Endothelial cell of umbilical vein (primary cell): ENCODE measurements around the gene NEDD4L. TPM values are rescaled to one million over a fixed set of nuclear protein-coding genes. Genes with fewer than 3 reads are reported as not detected.

Experiments used
- BruUV-seq: library from RNA; stranded (reverse); fragments of 400-500 nt; replicated peaks from 2 replicates; lab custom pipeline; 2021; lab: Mats Ljungman, UMichigan
- CTCF ChIA-PET: fragments of 300-600, 350-600 bp; sonication (Branson Sonifier 250); formaldehyde crosslinking; loops from one replicate; lab custom pipeline; 2021; ENCODE audit warnings: antibody characterized with exemption, inconsistent platforms; lab: Charles Lee
- POLR2A ChIA-PET: fragments of 300-600, 350-600 bp; sonication (Branson Sonifier 250); formaldehyde crosslinking; loops from one replicate; lab custom pipeline; 2021; ENCODE audit warnings: antibody characterized with exemption, inconsistent platforms; lab: Charles Lee
- DNase-seq: peaks from one replicate; pipeline ENCODE4 v3.0.0-alpha.2; 2011; ENCODE audit warnings: low read depth, low spot score
- FAIRE-seq: peaks from 2 replicates; lab custom pipeline; 2011; peaks lifted over from hg19 to GRCh38; lab: Jason Lieb, UNC
- H2AFZ ChIP-seq: 2 replicates; pipeline ENCODE4 v1.6.0; 2012; ENCODE audit warnings: low read depth, low read length, control low read depth, inconsistent platforms
- H3K27ac ChIP-seq: 2 replicates; pipeline ENCODE4 v1.5.1; 2011; ENCODE audit warnings: low read depth, mild to moderate bottlenecking, control low read depth, low read length, moderate library complexity; ENCODE audit not compliant: insufficient read depth
- H3K27me3 ChIP-seq, 2 experiments: 2 replicates each; pipeline versions ENCODE4 v1.6.0 to v1.6.1; 2011; ENCODE audit warnings: low read length in 2 of 2, mixed read lengths in 1 of 2; ENCODE audit not compliant: control insufficient read depth in 2 of 2, insufficient read depth in 2 of 2
- H3K36me3 ChIP-seq, 2 experiments: 2 replicates in 1 of 2; 3 replicates in 1 of 2; pipeline ENCODE4 v1.5.1; 2011; ENCODE audit warnings: low read length in 2 of 2, mild to moderate bottlenecking in 1 of 2, moderate library complexity in 1 of 2; ENCODE audit not compliant: control insufficient read depth in 2 of 2, insufficient read depth in 2 of 2; ENCODE audit errors: extremely low read depth in 1 of 2
- H3K4me1 ChIP-seq: 3 replicates; pipeline ENCODE4 v1.5.1; 2011; ENCODE audit warnings: mild to moderate bottlenecking, low read length; ENCODE audit not compliant: control insufficient read depth, insufficient read depth; ENCODE audit errors: extremely low read depth
- H3K4me2 ChIP-seq: 2 replicates; pipeline ENCODE4 v1.6.1; 2011; ENCODE audit warnings: low read length, control low read depth, mixed read lengths; ENCODE audit not compliant: insufficient read depth
- H3K4me3 ChIP-seq, 3 experiments: fragments of 200-600 bp in 1 of 3; sonication (generic), shearing (Covaris generic) in 1 of 3; replicated peaks in 1 of 3; 2 replicates each; pipeline ENCODE4 v1.5.1; 2011 to 2016; ENCODE audit warnings: control low read depth in 3 of 3, low read length in 3 of 3, mild to moderate bottlenecking in 2 of 3, inconsistent platforms in 1 of 3, low read depth in 1 of 3, moderate library complexity in 1 of 3; ENCODE audit not compliant: insufficient read depth in 1 of 3
- H3K79me2 ChIP-seq: 2 replicates; pipeline ENCODE4 v1.6.0; 2012; ENCODE audit warnings: low read length, inconsistent platforms; ENCODE audit not compliant: control insufficient read depth, insufficient read depth
- H3K9ac ChIP-seq: replicated peaks from 2 replicates; pipeline ENCODE3; 2011; ENCODE audit warnings: low read length, control low read depth; ENCODE audit not compliant: insufficient read depth; ENCODE audit errors: extremely low read depth
- H3K9me1 ChIP-seq: replicated peaks from 3 replicates; pipeline ENCODE4 v1.6.0; 2011; ENCODE audit warnings: mild to moderate bottlenecking, low read length; ENCODE audit not compliant: control insufficient read depth, insufficient read depth; ENCODE audit errors: extremely low read depth
- H3K9me3 ChIP-seq: replicated peaks from 2 replicates; pipeline ENCODE4 v1.5.1; 2012; ENCODE audit warnings: low read length, inconsistent platforms; ENCODE audit not compliant: control insufficient read depth, insufficient read depth
- H4K20me1 ChIP-seq: replicated peaks from 2 replicates; pipeline ENCODE3; 2011; ENCODE audit warnings: mild to moderate bottlenecking, low read length; ENCODE audit not compliant: control insufficient read depth, insufficient read depth; ENCODE audit errors: extremely low read depth
- CTCF ChIP-seq, 2 donors: IDR thresholded peaks; 1 replicate in 1 of 2; 2 replicates in 1 of 2; pipeline ENCODE4 v1.5.1; 2011; ENCODE audit warnings: low read length in 2 of 2, mild to moderate bottlenecking in 2 of 2, moderate library complexity in 2 of 2, control low read depth in 1 of 2, inconsistent platforms in 1 of 2, low read depth in 1 of 2; ENCODE audit not compliant: insufficient read depth in 1 of 2; ENCODE audit errors: extremely low read depth in 1 of 2
- EZH2 ChIP-seq: IDR thresholded peaks from 2 replicates; pipeline ENCODE4 v1.6.1; 2012; ENCODE audit warnings: borderline replicate concordance, low read depth, mild to moderate bottlenecking, moderate library complexity, low read length, inconsistent platforms; ENCODE audit not compliant: severe bottlenecking
- FOS ChIP-seq: IDR thresholded peaks from 2 replicates; pipeline ENCODE4 v1.6.1; 2011; ENCODE audit warnings: mild to moderate bottlenecking, low read length, moderate library complexity, borderline replicate concordance; ENCODE audit not compliant: insufficient read depth
- MYC ChIP-seq: IDR thresholded peaks from one replicate; pipeline ENCODE4 v1.6.1; 2011; ENCODE audit warnings: mild to moderate bottlenecking, low read depth, low read length
- POLR2AphosphoS5 ChIP-seq: IDR thresholded peaks from 2 replicates; pipeline ENCODE4 v1.6.1; 2012; ENCODE audit warnings: low read depth, mild to moderate bottlenecking, control low read depth, low read length, moderate library complexity; ENCODE audit not compliant: insufficient read depth
- dilution Hi-C: fragments of 300-500 bp; cut with MboI; formaldehyde crosslinking; loops from one replicate; pipeline ENCODE4 v1.15.0; 2019; ENCODE audit warnings: low sequenced_read_pairs; ENCODE audit not compliant: extremely low pct_ligation_motif_present
- intact Hi-C: fragments of 100-400 bp; cut with micrococcal nuclease; formaldehyde crosslinking; loops from one replicate; pipeline ENCODE4 v1.10.0; 2022
- polyA plus RNA-seq, 4 experiments: library from polyadenylated mRNA; depleted of rRNA in 3 of 4; stranded (reverse) in 3 of 4; unstranded in 1 of 4; fragments of >200 nt; gene quantifications; 2 replicates each; pipeline versions ENCODE4 v1.2.1 to v1.2.3, GENCODE V29; 2011 to 2012; ENCODE audit warnings: missing spikeins in 1 of 4
- total RNA-seq: library from RNA; stranded (reverse); gene quantifications from 2 replicates; pipeline ENCODE4 v1.2.3, GENCODE V29; 2021
- TF ChIP-seq, protein P1 (sequence below): IDR thresholded peaks from 2 replicates; pipeline ENCODE4 v1.6.1; 2011; ENCODE audit not compliant: insufficient read depth, insufficient read length

NEDD4L gene
- total and polyA plus RNA-seq, 2 donors (not counting 3 experiments of a cell fraction or from before 2014, with no cell fraction given): 20.5 to 78.9 TPM

GRCh38 chr18:58021504-58021903 lies 22.5 kb upstream of the NEDD4L start:
- Histone ChIP-seq H3K4me3 (no peak overlapping the region), H3K9me1 (no peaks in the 10 kb centered on the region), H2AFZ (no peak overlapping the region), H3K27me3 (peaks cover 5 to 7% of the 10 kb centered on the region in 2 experiments), H3K4me1 (no peaks in the 10 kb centered on the region), H4K20me1 (no peaks in the 10 kb centered on the region), H3K4me2 (no peak overlapping the region), H3K79me2 (no peaks in the 10 kb centered on the region), H3K9me3 (no peaks in the 10 kb centered on the region), H3K9ac (no peak overlapping the region), H3K27ac (no peak overlapping the region), H3K36me3 (no peaks in the 10 kb centered on the region)
- no TSS peak for BruUV-seq
- TF ChIP-seq, protein P1, sequence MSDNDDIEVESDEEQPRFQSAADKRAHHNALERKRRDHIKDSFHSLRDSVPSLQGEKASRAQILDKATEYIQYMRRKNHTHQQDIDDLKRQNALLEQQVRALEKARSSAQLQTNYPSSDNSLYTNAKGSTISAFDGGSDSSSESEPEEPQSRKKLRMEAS: no peak
- TF ChIP-seq CTCF (IDR thresholded peaks at IDR 0.05; ENCODE audit: extremely low read depth in 1 of 2, insufficient read depth in 1 of 2, low read depth in 1 of 2, low read length in 2 of 2) (no peak), POLR2AphosphoS5 (no peak), EZH2 (no peak), FOS (no peak)
- CTCF ChIA-PET: interaction anchor here (1.4 kb wide), 1 partner anchor 31 kb away, joined by 3 read pairs; no protein-coding TSS in a partner anchor
- FAIRE-seq (no peak), DNase-seq (no peak)
- POLR2A ChIA-PET: no interaction called here
- dilution Hi-C loops: no loop called here
- intact Hi-C loops: no loop called here

DNA sequence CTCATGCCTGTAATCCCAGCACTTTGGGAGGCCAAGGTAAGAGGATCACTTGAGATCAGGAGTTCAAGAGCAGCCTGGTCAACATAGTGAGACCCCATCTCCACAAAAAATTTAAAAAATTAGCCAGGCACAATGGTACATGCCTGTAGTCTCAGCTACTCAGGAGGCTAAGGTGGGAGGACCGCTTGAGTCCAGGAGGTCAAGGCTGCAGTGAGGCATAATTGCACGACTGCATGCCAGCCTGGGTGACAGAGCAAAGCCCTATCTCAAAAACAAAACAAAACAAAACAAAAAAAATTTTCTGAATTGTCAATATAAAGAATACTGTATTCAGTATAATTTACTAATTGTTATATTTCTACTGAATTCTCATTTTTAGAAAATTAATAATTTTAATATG lies 20.9 kb upstream of the NEDD4L start:
- FAIRE-seq (no peak), DNase-seq (no peak)
- ChIA-PET CTCF (interaction anchor here (0.9 to 1.7 kb wide), 2 partner anchors 9 to 99 kb away, joined by 3 to 4 read pairs; no protein-coding TSS in a partner anchor), POLR2A (no interaction called here)
- dilution Hi-C loops: no loop called here
- no TSS peak for BruUV-seq
- no peaks in the 10 kb centered on the region for H3K9me1 ChIP-seq
- no peaks in the 10 kb centered on the region for H3K79me2 ChIP-seq
- intact Hi-C loops: no loop called here
- no peak overlapping the region for H2AFZ ChIP-seq
- no peaks in the 10 kb centered on the region for H3K4me1 ChIP-seq
- H3K36me3 ChIP-seq: no peaks in the 10 kb centered on the region
- H3K27me3 ChIP-seq: peaks cover 13 to 15% of the 10 kb centered on the region in 2 experiments
- H4K20me1 ChIP-seq: no peaks in the 10 kb centered on the region
- H3K27ac ChIP-seq: no peak overlapping the region
- H3K9me3 ChIP-seq: no peaks in the 10 kb centered on the region
- no peak overlapping the region for H3K9ac ChIP-seq
- TF ChIP-seq MYC: no peak
- H3K4me3 ChIP-seq: no peak overlapping the region
- H3K4me2 ChIP-seq: no peak overlapping the region
